Stomach (tissue), 9 donors: ENCODE measurements around the gene ADNP. TPM values are rescaled to one million over a fixed set of nuclear protein-coding genes. Genes with fewer than 3 reads are reported as not detected.

ENCODE experiments used
- DNase-seq, 2 donors: peaks; one replicate each; pipeline versions ENCODE4 v3.0.0 to v3.0.0-alpha.2; 2013 to 2019
- H3K27ac ChIP-seq, 5 donors: fragments of 200-600 bp in 4 of 5; sonication (generic) in 4 of 5; one replicate each; pipeline ENCODE4 v1.5.1; 2013 to 2019; ENCODE audit warnings: mild to moderate bottlenecking in 1 of 5, moderate library complexity in 1 of 5
- H3K27me3 ChIP-seq, 3 donors: fragments of 200-600 bp; sonication (generic); one replicate each; pipeline ENCODE4 v1.5.1; 2017 to 2019; ENCODE audit warnings: mixed run types in 1 of 3
- H3K36me3 ChIP-seq, 4 donors: fragments of 200-600 bp; sonication (generic); 1 replicate in 3 of 4; 2 replicates in 1 of 4; pipeline ENCODE4 v1.5.1; 2016 to 2019
- H3K4me1 ChIP-seq, 4 donors: fragments of 200-600 bp; sonication (generic); one replicate each; pipeline ENCODE4 v1.5.1; 2016 to 2019
- H3K4me3 ChIP-seq, 4 donors: fragments of 200-600 bp; sonication (generic) in 3 of 4; one replicate each; pipeline ENCODE4 v1.5.1; 2016 to 2019; ENCODE audit warnings: mild to moderate bottlenecking in 1 of 4
- H3K9me3 ChIP-seq, 4 donors: fragments of 200-600 bp; sonication (generic); one replicate each; pipeline ENCODE4 v1.5.1; 2016 to 2019
- CTCF ChIP-seq, 7 experiments: fragments of 450-650 bp in 4 of 7; fragments of 200-600 bp in 3 of 7; sonication (generic) in 3 of 7; IDR thresholded peaks; one replicate each; pipeline ENCODE4 v1.5.1; 2016 to 2019; ENCODE audit warnings: antibody characterized with exemption in 7 of 7, control low read depth in 2 of 7, mild to moderate bottlenecking in 1 of 7
- EP300 ChIP-seq: sonication (generic); formaldehyde crosslinking; IDR thresholded peaks from one replicate; pipeline ENCODE4 v1.6.1; 2017; ENCODE audit warnings: antibody characterized with exemption
- POLR2A ChIP-seq, 4 donors: fragments of 450-650 bp; IDR thresholded peaks; one replicate each; pipeline ENCODE4 v1.6.1; 2016; ENCODE audit warnings: antibody characterized with exemption in 4 of 4, control low read depth in 2 of 4, mild to moderate bottlenecking in 1 of 4, moderate library complexity in 1 of 4
- POLR2AphosphoS5 ChIP-seq, 3 donors: sonication (generic); formaldehyde crosslinking; IDR thresholded peaks; one replicate each; pipeline ENCODE4 v1.6.1; 2016; ENCODE audit warnings: antibody characterized with exemption in 3 of 3
- WGBS, 5 donors: extraction: QIAGEN DNeasy Blood & Tissue Kit in 3 of 5; methylation state at CpG; one replicate each; pipeline versions ENCODE4 v1.1.5 to v1.1.7; 2013 to 2018; 5-methylcytosine and 5-hydroxymethylcytosine counted together
- intact Hi-C: fragments of 100-400 bp; cut with DNase I; formaldehyde crosslinking; loops from one replicate; pipeline ENCODE4 v1.15.1; 2023; ENCODE audit warnings: low total_unique reads
- polyA plus RNA-seq, 3 donors: library from polyadenylated mRNA; stranded (reverse); fragments of 200-250 nt; gene quantifications; one replicate each; pipeline ENCODE4 v1.2.3, GENCODE V29; 2013
- total RNA-seq, 5 donors: library from RNA; depleted of rRNA; stranded (reverse); fragments of >200 nt; gene quantifications; one replicate each; pipeline versions ENCODE4 v1.1.0 to v1.2.3, GENCODE V29; 2014 to 2016
- donor health status: healthy with polysubstance abuse.
- donor health status: Bipolar disorder and iron deficiency.
- donor health status: healthy.

ADNP gene
- total and polyA plus RNA-seq, 8 donors, result 19.9 to 67.4 (median 48.5) TPM

- WGBS, 5 donors, result 35 to 57% (median 43%) methylated on average over 7 to 13 of the region's 13 CpGs
- DNase-seq, result peak in 1 of 2 donors; percentile 60
Measured at GRCh38 chr20:50850721-50851286, 80.4 kb downstream of the ADNP start.

GRCh38 chr20:50848846-50849673 lies 82.2 kb downstream of the ADNP start:
- Histone ChIP-seq H3K27ac (peak overlapping the region in 4 of 5 donors; percentile 30 to 57 (median 48)), H3K9me3 (no peaks in the 10 kb centered on the region), H3K4me3 (peak overlapping the region in 1 of 4 donors; percentile 12), H3K36me3 (no peaks in the 10 kb centered on the region), H3K27me3 (no peaks in the 10 kb centered on the region), H3K4me1 (peaks cover 13 to 26% (median 17%) of the 10 kb centered on the region in 4 donors)
- intact Hi-C loops, result no loop called here
- TF ChIP-seq POLR2A (IDR thresholded peaks at IDR 0.05) (no peak), POLR2AphosphoS5 (IDR thresholded peaks at IDR 0.05) (no peak), CTCF (IDR thresholded peaks at IDR 0.05) (no peak), EP300 (no peak)
- 33 to 50% (median 48%) methylated on average over 17 to 18 of the region's 18 CpGs for WGBS, 5 donors
- peak; percentile 28 to 53 for DNase-seq

More at GRCh38 chr20:50850721-50851286, 80.4 kb downstream of the ADNP start:
- H3K27ac ChIP-seq, result no peak overlapping the region
- TF ChIP-seq CTCF (IDR thresholded peaks at IDR 0.05), result no peak
- TF ChIP-seq POLR2A (IDR thresholded peaks at IDR 0.05), result no peak
- TF ChIP-seq POLR2AphosphoS5 (IDR thresholded peaks at IDR 0.05), result no peak
- TF ChIP-seq EP300, result no peak
- no peaks in the 10 kb centered on the region for H3K27me3 ChIP-seq
- H3K36me3 ChIP-seq, result no peaks in the 10 kb centered on the region
- H3K9me3 ChIP-seq, result no peaks in the 10 kb centered on the region
- intact Hi-C loops, result no loop called here
- peaks cover 13 to 27% (median 20%) of the 10 kb centered on the region in 4 donors for H3K4me1 ChIP-seq
- H3K4me3 ChIP-seq, result no peak overlapping the region

- H3K36me3 ChIP-seq, result peaks cover 0 to 1% (median 0%) of the 10 kb centered on the region in 4 donors
- DNase-seq, result peak; percentile 52 to 64
- WGBS, 5 donors, result 29 to 46% (median 37%) methylated on average over 8 of the region's 8 CpGs
- H3K9me3 ChIP-seq, result no peaks in the 10 kb centered on the region
- H3K4me3 ChIP-seq, result no peak overlapping the region
- peak overlapping the region in 4 of 5 donors; percentile 30 to 57 (median 48) for H3K27ac ChIP-seq
- no peaks in the 10 kb centered on the region for H3K27me3 ChIP-seq
- intact Hi-C loops, result no loop called here
- H3K4me1 ChIP-seq, result peaks cover 13 to 32% (median 20%) of the 10 kb centered on the region in 4 donors
- no peak for TF ChIP-seq POLR2A (IDR thresholded peaks at IDR 0.05)
Measured at GRCh38 chr20:50848341-50848808, 82.9 kb downstream of the ADNP start.

- peaks cover 13 to 31% (median 20%) of the 10 kb centered on the region in 4 donors for H3K4me1 ChIP-seq
- no peaks in the 10 kb centered on the region for H3K9me3 ChIP-seq
- TF ChIP-seq POLR2AphosphoS5 (IDR thresholded peaks at IDR 0.05) (no peak), POLR2A (IDR thresholded peaks at IDR 0.05) (no peak), CTCF (IDR thresholded peaks at IDR 0.05) (no peak), EP300 (no peak)
- no peak overlapping the region for H3K4me3 ChIP-seq
- H3K27me3 ChIP-seq, result no peaks in the 10 kb centered on the region
- H3K27ac ChIP-seq, result no peak overlapping the region
- no peak for DNase-seq
- intact Hi-C loops, result no loop called here
- peaks cover 0 to 7% (median 4%) of the 10 kb centered on the region in 4 donors for H3K36me3 ChIP-seq
- WGBS, 5 donors, result 87 to 94% (median 92%) methylated on average over 6 to 15 of the region's 15 CpGs
Measured at GRCh38 chr20:50845566-50846215, 85.5 kb downstream of the ADNP start.
